ENCODE data around the gene USP2. TPM values are rescaled to one million over a fixed set of nuclear protein-coding genes. Genes with fewer than 3 reads are reported as not detected.

The USP2 gene, protein sequence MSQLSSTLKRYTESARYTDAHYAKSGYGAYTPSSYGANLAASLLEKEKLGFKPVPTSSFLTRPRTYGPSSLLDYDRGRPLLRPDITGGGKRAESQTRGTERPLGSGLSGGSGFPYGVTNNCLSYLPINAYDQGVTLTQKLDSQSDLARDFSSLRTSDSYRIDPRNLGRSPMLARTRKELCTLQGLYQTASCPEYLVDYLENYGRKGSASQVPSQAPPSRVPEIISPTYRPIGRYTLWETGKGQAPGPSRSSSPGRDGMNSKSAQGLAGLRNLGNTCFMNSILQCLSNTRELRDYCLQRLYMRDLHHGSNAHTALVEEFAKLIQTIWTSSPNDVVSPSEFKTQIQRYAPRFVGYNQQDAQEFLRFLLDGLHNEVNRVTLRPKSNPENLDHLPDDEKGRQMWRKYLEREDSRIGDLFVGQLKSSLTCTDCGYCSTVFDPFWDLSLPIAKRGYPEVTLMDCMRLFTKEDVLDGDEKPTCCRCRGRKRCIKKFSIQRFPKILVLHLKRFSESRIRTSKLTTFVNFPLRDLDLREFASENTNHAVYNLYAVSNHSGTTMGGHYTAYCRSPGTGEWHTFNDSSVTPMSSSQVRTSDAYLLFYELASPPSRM
- 10 to 100 TPM in 11 of 12 donors, not detected in 1; 15.6 to 62.9 (median 46.7) TPM for polyA plus RNA-seq (ENCODE audit: insufficient read length in 12 of 12)
- long read RNA-seq, donor 1 = 0 reads
- long read RNA-seq, donor 2, transcript USP2-204 (12 exons, 1,704 nt) = major isoform, 5 of 6 reads
- long read RNA-seq, donor 2, partial matches to known transcripts = 0 of 6 reads
- long read RNA-seq, donor 2, other reads (novel, unspliced or antisense) = 0 of 6 reads
- long read RNA-seq, donor 3, transcript USP2-205 (2 exons, 563 nt) = major isoform, 8 of 10 reads
- long read RNA-seq, donor 3, partial matches to known transcripts = 0 of 10 reads
- long read RNA-seq, donor 3, other reads (novel, unspliced or antisense) = 0 of 10 reads
- long read RNA-seq, donor 4, partial matches to known transcripts = 0 of 3 reads
- long read RNA-seq, donor 4, other reads (novel, unspliced or antisense) = 0 of 3 reads
- long read RNA-seq, donor 5 = 0 reads
- long read RNA-seq, donor 6, partial matches to known transcripts = 0 of 2 reads
- long read RNA-seq, donor 6, other reads (novel, unspliced or antisense) = 0 of 2 reads
- long read RNA-seq, donor 7, partial matches to known transcripts = 0 of 5 reads
- long read RNA-seq, donor 7, other reads (novel, unspliced or antisense) = 0 of 5 reads
- long read RNA-seq, donor 8, partial matches to known transcripts = 5 of 10 reads
- long read RNA-seq, donor 8, other reads (novel, unspliced or antisense) = 0 of 10 reads
- long read RNA-seq, donor 9, partial matches to known transcripts = 0 of 5 reads
- long read RNA-seq, donor 9, other reads (novel, unspliced or antisense) = 0 of 5 reads
- long read RNA-seq, donor 10, transcript USP2-205 (2 exons, 563 nt) = major isoform, 5 of 9 reads
- long read RNA-seq, donor 10, partial matches to known transcripts = 0 of 9 reads
- long read RNA-seq, donor 10, other reads (novel, unspliced or antisense) = 0 of 9 reads
- long read RNA-seq, donor 11, partial matches to known transcripts = 0 of 4 reads
- long read RNA-seq, donor 11, other reads (novel, unspliced or antisense) = 0 of 4 reads

- peak; percentile 96 for DNase-seq
Observed at GRCh38 chr11:119381181-119381988, at the start of gene USP2. Gene USP2 (minus strand): TSS chr11:119381690. CDS start chr11:119373480, 8,210 bp downstream.

DNA sequence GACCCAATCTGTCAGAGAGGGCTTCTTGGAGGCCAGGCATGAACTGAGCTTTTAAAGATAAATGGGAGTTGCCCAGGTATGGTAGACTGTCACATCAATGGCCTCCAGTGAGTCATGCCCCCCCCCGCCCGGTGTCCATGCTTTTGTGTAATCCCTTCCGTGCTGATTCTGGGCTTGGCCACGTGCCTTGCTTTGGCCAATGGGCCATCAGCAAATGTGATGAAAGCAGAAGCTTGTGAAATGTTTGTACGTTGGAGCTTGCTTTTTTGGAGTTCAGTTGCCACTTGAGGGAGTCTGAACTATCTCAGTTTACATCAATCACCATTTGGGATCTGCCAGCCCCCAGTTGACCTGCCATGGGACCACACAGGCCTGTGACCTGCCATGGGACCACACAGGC is 45.8 kb upstream of the USP2 start:
- no peak for DNase-seq

DNA sequence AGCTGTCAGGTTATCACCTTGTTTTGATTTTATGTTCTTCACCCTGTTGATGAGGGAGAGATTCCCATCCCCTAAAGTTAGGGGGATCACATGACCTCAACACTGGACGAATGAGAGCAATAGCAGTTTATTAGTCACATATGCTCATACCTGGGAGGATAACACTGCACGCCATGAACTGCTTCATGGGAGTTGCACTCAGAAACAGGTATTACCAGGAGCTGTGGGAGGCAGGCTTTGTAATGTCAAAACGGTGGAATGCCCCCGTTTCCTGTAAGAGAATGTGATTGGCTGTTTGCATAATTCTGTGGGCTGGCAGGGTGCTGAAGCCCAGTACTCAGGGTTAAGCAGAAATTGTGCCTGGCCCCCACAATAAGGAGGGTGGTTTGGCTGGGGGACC is 44.7 kb upstream of the USP2 start:
- no peak for DNase-seq

DNA sequence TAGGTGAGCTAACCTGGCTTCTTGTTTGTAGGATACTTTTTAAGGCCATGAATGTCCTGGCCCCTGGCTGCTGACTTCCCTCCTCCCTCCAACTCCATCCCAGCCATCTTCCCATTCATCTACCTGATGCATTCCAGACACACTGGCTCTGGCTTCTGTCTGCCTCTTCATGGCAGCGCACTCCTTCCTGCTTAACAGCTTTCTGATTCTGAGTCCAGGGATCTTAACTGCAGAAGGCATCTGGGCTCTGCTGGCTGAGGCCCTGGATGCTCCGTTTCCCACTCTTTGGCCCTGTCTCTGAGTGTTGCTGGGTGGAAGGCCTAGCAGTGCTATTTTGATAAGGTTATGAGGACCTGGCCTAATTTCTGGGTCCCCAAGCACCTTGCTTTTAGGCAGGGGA is 43.3 kb upstream of the USP2 start:
- DNase-seq = no peak

- DNase-seq = no peak
Observed at GRCh38 chr11:119424276-119424675, 42.8 kb upstream of the USP2 start.

DNA sequence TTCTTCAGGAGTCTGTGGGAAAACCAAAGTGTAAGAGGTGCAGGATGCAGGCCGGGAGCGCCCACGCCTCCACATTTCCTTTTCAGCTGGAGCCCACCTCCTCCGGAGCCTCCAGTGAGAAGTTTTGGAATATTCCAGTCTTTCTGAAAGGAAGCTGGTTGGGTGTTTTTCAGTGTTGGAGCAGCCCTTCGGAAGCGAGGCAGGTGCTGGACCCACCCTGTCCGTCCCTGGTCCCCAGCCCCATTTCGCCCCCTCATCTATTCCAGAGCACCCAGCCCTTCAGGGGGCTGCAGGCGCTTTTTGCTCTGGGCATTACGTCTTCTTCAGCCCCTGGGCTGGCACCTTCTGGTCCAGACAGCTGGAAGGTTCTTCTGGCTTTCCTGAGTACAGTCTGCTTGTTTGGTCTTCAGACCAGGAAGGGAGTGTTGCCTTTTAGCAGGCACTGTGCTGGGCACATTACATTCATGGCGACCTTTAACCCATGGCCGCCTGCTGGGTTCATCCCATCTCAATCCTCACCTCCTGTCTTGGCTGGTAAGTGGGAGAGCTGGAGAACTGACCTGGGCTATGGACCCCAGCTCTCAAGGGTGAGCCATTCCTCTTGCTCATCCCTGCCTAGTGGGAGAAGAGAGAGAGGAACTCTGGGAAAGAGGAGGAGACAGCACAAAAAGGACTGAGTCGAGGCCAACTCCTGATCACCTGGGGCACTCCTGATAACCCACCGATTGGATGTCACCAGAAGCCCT is 42.2 kb upstream of the USP2 start:
- DNase-seq = no peak

- peak; percentile 82 for DNase-seq
Observed at GRCh38 chr11:119422809-119423508, 41.5 kb upstream of the USP2 start, which contains the start of gene THY1. Gene THY1 (minus strand): TSS chr11:119423172. CDS start chr11:119420905, 2,267 bp downstream.

DNA sequence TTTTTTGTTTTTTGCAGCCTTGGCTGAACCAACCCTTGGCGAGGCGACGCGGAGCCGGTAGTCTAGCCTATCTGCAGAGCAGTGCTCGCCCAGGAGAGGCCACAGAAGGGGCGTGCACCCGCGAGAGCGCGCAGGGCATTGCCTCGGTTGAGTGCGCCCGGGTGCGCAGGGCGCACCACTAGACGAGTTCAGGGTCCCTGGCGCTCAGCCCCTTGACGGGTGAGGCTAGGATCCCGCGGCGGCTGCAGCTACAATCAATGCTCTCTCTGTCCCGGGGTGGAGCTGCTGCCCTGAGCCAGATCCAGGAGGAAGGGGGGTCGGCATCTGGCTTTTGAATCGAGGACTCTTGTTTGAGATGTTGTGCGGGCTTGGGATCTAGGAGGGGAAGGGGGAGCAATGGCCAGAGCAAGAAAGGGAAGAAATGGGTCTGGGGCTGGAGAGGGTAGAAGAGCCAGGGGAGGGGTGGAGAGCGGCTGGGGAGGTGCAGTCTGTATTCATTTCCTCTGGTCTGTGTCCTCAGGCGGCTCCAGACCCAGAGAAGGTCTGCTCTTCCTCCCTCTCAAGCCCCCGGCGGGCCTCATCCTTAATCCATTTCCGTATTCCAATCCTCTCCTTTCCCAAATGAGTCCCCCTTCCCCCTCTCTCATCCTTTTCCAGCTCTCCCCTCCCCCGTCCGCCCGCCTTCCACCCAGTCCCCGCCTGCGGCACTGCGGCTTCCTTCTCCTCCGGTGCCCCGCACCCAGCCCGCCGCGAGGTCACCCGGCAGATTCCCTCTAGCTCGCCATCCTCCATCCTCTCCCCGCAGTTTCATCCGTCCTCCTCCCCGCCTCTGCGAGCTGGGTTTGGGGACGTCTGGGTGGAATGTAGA is 40.7 kb upstream of the USP2 start:
- DNase-seq = peak; percentile 55

DNA sequence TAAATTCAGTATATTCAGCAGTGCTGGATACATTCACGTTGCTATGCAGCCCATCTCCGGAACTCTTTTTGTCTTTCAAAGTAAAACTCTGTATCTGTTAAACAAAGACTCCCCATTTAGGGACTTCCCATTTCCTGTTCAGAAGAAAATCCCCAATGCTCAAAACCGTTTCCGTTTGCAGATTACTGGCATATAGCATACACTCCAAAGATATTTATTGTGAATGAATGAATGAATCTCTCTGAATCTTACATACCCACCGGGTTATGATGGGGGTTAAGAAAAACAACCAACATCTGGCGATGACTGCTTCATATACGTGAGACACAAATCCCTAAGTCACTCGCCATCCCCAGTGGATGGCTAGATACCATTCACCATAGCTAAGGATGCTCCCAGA is 39.9 kb upstream of the USP2 start:
- DNase-seq = no peak

GRCh38 chr11:119420631-119421030 is 39.1 kb upstream of the USP2 start:
- no peak for DNase-seq

GRCh38 chr11:119419834-119420492 is 38.5 kb upstream of the USP2 start:
- DNase-seq = no peak

- DNase-seq = no peak
Observed at GRCh38 chr11:119419246-119419645, 37.8 kb upstream of the USP2 start.

DNA sequence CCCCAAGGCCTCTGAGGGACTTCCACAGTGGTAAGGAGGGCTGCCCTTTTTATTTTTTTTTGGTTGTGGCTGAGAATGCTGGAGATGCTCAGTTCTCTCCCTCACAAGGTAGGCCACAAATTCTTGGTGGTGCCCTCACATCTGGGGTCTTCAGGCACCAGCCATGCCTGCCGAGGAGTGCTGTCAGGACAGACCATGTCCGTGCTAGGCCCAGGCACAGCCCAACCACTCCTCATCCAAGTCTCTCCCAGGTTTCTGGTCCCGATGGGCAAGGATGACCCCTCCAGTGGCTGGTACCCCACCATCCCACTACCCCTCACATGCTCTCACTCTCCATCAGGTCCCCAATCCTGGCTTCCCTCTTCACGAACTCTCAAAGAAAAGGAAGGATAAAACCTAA is 37.3 kb upstream of the USP2 start:
- no peak for DNase-seq

- DNase-seq = no peak
Observed at GRCh38 chr11:119417726-119418540, 36.4 kb upstream of the USP2 start.

DNA sequence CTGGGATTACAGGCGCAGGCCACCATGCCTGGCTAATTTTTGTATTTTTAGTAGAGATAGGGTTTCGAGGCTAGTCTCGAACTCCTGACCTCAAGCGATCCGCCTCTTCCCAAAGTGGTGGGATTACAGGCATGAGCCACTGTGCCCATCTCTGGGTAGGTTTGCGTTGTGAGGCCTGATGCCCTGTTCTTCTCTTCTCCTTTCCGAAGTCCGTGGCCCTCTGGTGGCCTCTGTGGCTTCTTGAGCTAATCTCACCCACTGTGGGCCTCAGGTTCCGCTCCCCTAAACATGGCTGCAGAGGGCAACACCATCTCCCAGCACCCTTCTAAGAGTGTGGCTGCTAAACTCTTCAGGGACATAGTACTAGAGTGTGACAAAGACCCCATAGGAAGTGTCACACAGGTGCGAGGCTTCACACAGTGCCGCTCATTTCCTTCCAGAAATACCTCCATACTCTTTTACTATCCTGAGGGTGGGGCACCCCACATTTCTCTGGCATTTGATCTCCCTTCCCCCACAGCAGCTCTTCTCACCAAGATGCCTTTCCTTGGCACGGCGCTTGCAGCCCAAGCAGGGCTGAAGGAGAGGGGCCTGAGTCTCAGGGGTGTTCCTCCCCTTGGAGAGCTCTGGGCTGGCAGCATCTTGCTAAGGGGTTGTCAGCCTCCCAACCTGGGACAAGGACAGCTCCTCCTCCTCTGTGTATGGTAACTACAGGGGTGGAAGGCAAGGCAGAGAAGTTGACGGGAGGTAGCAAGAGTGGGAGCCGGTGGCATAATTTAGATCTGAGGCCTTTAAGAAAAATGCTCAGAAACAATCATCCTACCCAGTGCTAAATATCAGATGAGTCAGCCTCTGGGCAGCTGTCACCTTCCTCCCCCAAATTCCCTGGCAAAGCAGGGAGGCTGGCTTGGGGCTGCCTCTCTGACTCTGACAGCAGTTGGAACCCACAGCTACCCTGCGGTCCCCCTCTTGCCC is 35.4 kb upstream of the USP2 start:
- DNase-seq = no peak

Data from muscle of arm (tissue), 14 donors.